HG02588 (cell line): ENCODE measurements around the gene KLHDC9.

ENCODE experiments used
- ATAC-seq: cut with Tn5 transposase; IDR thresholded peaks from one replicate; pipeline ENCODE4 v1.9.1; 2021; ENCODE audit warnings: mild to moderate bottlenecking, moderate library complexity; ENCODE audit not compliant: unreplicated experiment

The KLHDC9 gene

DNA sequence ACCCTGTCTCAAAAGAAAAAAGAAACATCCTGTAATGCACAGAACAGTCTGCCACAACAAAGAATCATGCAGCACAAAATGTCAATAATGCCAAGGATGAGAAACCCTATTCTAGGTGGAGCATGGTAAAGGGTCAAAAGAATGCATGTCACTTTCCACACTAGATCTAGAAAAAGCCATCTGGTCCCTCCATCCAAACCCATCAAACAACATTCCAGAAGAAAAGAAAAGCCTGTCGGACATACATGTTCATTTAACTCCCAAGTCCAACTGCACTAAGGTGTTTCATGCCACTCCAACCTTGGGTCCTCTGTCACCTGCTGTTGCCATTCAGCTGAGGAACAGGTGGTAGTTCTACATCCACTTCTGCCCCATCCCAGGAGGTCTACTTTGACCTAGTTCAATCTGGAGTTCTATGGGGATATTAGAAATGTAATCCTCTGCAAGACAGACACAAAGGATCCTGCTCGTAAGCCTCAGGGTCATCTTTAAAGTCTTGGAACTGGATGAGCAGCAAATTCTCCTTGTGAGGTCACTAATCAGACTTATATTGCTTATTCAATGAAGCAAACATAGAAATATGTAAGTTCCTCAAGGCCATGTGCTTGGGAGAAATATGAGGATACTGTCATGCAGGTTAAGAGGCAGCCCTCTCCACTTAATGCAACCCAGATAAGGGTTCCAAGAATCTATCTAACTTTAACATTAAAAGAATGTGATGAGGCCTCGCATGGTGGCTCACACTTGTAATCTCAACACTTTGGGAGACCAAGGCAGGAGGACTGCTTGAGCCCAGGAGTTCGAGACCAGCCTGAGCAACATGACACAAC, 30.6 kb downstream of the KLHDC9 start:
- no peak for ATAC-seq

- ATAC-seq: no peak
Measured at GRCh38 chr1:161130266-161130665, 32.1 kb downstream of the KLHDC9 start.

GRCh38 chr1:161131523-161132409, 33.6 kb downstream of the KLHDC9 start:
- no peak for ATAC-seq

DNA sequence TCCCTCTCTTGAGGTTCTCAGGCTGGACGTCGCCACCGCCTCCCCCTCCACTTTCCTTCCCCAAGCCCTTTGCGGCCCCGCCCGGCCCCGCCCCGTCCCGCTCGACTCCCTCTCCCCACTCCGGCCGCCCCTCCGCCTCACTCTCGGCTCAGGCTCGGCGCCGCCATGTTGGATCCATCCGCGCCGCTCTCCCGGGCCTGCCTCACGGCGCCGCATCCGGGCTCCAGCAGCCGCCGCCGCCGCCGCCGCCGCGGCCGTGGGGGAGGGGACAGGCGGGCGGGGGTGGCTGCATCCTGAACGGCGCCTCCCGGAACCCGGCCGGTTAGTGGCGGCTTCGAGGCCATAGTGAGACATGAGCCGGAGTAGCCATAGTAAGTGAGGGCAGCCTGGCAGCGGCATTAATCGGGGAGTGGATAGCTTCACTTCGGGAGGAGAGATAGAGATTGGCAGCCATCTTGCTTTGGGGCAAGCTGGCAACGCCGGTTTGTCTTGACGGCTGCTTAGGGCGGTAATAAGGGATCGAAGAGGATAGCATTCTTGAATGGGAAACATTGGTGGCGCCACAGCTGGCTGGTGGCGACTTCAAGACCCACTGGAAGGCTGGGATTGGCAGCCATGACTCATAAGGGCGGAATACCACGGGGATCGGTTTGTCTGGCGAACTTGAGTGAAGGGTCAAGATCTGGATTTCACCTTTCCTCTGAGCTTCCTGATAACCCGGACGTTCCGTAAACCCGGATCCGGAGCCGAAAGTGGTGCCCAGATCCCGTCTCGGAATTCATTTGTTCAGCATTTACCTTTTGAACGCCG, 34.5 kb downstream of the KLHDC9 start, which contains the start of gene DEDD:
Gene DEDD (minus strand): TSS at position 258 of the 810 bp plus-strand sequence. CDS start 8,205 bp downstream, outside the sequence.
- ATAC-seq: peak; percentile 89

DNA sequence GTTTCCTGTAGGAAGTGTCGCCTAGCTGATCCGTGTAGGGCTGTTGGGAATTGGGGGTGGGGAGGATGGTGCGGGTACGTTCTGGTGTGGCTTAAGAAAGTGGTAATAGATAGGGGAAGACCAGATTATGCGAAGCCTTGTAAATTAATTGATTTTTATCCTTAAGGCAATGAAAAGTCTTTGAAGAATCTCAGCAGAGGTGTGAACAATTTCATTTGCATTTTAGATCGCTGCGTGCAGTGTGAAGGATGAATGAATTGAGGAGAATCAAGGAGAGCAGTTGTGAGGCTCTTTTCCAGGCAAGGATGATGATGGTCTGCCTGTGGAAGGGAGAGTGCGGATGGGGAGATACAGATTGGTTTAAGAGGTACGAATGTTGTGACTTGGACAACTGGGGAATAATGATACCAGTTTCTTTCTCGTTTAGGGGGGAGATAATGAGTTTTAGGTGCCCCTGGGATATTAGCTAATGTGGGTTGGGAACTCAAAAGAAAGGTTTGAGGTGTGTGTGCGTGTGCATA, 35.1 kb downstream of the KLHDC9 start:
- no peak for ATAC-seq

GRCh38 chr1:161137881-161138280, 39.7 kb downstream of the KLHDC9 start:
- no peak for ATAC-seq

DNA sequence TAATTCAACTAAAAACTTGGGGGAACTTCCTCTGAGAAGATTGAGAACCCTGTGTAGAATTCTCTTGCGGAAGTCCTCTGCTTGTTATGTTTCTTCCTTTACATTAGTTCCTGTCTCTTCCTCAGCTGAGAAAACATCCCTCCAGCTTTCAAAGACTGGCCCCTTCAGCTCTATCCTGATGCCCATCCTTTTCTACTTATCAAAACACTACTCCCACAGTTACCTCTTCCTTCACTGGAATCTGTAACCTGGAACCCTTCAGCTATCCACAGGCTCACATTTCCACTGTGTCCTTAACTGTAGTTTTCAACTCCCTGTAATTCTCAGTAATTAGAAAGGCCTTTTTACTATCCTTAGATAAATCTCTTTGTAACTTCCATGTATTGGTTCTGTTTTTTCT, 40.3 kb downstream of the KLHDC9 start:
- ATAC-seq: no peak

DNA sequence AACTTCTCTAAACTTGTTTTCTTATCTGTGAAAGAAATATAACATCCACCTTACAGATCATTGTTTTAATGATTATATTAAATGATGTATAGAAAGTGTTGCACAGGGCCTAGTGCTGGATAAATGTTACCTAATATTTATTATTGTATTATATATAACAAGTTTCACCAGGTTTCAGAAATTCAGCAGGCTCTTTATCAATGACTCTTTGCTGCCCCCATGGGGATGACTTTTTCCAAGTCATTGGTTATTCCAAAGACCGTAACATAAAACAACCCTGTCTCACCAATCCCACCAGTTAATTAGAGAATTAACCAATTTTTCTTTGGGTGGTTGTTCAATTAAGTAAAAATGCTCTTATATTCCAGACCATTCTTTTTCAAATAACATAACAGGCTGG, 41.6 kb downstream of the KLHDC9 start:
- no peak for ATAC-seq

- no peak for ATAC-seq
Measured at GRCh38 chr1:161140755-161141400, 42.7 kb downstream of the KLHDC9 start.

DNA sequence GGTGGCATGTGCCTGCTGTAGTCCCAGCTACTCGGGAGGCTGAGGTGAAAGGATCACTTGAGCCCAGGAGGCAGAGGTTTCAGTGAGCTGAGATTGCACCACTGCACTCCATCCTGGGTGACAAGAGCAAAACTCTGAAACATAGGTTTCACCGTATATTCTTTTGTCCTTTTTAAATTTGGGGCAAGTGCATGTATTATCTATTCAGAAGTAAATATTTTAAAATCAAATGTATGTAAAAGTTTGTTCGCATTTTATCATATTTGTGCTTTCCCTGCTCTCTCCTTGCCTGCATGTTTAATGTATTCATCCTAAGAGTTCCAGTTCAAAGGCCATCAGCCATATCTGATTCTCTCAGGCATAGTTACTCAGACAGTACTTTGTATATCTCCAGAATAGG, 47.7 kb downstream of the KLHDC9 start:
- ATAC-seq: no peak
